Measurements from ENCODE around the gene AQR.

GRCh38 chr15:35013370-35013769, 43.8 kb upstream of the AQR start:
- TF ChIP-seq POLR2A (IDR thresholded peaks at IDR 0.05) = no peak
- TF ChIP-seq, protein P1, sequence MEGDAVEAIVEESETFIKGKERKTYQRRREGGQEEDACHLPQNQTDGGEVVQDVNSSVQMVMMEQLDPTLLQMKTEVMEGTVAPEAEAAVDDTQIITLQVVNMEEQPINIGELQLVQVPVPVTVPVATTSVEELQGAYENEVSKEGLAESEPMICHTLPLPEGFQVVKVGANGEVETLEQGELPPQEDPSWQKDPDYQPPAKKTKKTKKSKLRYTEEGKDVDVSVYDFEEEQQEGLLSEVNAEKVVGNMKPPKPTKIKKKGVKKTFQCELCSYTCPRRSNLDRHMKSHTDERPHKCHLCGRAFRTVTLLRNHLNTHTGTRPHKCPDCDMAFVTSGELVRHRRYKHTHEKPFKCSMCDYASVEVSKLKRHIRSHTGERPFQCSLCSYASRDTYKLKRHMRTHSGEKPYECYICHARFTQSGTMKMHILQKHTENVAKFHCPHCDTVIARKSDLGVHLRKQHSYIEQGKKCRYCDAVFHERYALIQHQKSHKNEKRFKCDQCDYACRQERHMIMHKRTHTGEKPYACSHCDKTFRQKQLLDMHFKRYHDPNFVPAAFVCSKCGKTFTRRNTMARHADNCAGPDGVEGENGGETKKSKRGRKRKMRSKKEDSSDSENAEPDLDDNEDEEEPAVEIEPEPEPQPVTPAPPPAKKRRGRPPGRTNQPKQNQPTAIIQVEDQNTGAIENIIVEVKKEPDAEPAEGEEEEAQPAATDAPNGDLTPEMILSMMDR (IDR thresholded peaks at IDR 0.05 in 4 of 5, conservative IDR thresholded peaks at IDR 0.05 in 1 of 5) = no peak
